Thyroid gland (tissue), 4 donors: ENCODE data around the gene ALOXE3. TPM values are rescaled to one million over a fixed set of nuclear protein-coding genes. Genes with fewer than 3 reads are reported as not detected.
"Not testable (repeated sequence)": the region's sequence is repeated elsewhere in the genome, so short reads cannot be mapped to it uniquely, and the experiment has no call there.

Experiments used
- DNase-seq, 2 donors: peaks; one replicate each; pipeline ENCODE4 v3.0.0-alpha.2; 2019
- H3K27ac ChIP-seq, 3 donors: fragments of 200-600 bp; sonication (generic); 1 replicate in 2 of 3; 2 replicates in 1 of 3; pipeline ENCODE4 v1.5.1; 2016 to 2019; ENCODE audit warnings: mild to moderate bottlenecking in 1 of 3, moderate library complexity in 1 of 3
- H3K27me3 ChIP-seq: fragments of 200-600 bp; sonication (generic); one replicate; pipeline ENCODE4 v1.5.1; 2019
- H3K36me3 ChIP-seq, 2 donors: fragments of 200-600 bp; sonication (generic); one replicate each; pipeline ENCODE4 v1.5.1; 2016 to 2019
- H3K4me1 ChIP-seq, 2 donors: fragments of 200-600 bp; sonication (generic); one replicate each; pipeline ENCODE4 v1.5.1; 2017 to 2019
- H3K4me3 ChIP-seq, 3 donors: fragments of 200-600 bp; sonication (generic); replicated peaks in 1 of 3; 1 replicate in 2 of 3; 2 replicates in 1 of 3; pipeline ENCODE4 v1.5.1; 2016; ENCODE audit warnings: mild to moderate bottlenecking in 1 of 3
- H3K9me3 ChIP-seq: fragments of 200-600 bp; sonication (generic); one replicate; pipeline ENCODE4 v1.5.1; 2017
- POLR2A ChIP-seq, 2 donors: fragments of 450-650 bp; IDR thresholded peaks; one replicate each; pipeline ENCODE4 v1.6.1; 2017; ENCODE audit warnings: antibody characterized with exemption in 2 of 2, mild to moderate bottlenecking in 2 of 2, moderate library complexity in 1 of 2
- WGBS, 2 donors: methylation state at CpG; one replicate each; pipeline ENCODE4 v1.1.5; 2017; 5-methylcytosine and 5-hydroxymethylcytosine counted together
- intact Hi-C: fragments of 100-400 bp; cut with DNase I; formaldehyde crosslinking; loops from one replicate; pipeline ENCODE4 v1.15.1; 2023
- total RNA-seq, 4 donors: library from RNA; depleted of rRNA; stranded (reverse); fragments of >200 nt; gene quantifications; one replicate each; pipeline ENCODE4 v1.2.3, GENCODE V29; 2016
- TF ChIP-seq, protein P1 (sequence below), 6 experiments: fragments of 200-600 bp in 3 of 6; fragments of 450-650 bp in 3 of 6; sonication (generic) in 3 of 6; IDR thresholded peaks; one replicate each; pipeline ENCODE4 v1.5.1; 2016 to 2019; ENCODE audit warnings: antibody characterized with exemption in 6 of 6, mild to moderate bottlenecking in 2 of 6, inconsistent platforms in 1 of 6, moderate library complexity in 1 of 6

The ALOXE3 gene
- total RNA-seq, 4 donors from 2014 or later: not detected

DNA sequence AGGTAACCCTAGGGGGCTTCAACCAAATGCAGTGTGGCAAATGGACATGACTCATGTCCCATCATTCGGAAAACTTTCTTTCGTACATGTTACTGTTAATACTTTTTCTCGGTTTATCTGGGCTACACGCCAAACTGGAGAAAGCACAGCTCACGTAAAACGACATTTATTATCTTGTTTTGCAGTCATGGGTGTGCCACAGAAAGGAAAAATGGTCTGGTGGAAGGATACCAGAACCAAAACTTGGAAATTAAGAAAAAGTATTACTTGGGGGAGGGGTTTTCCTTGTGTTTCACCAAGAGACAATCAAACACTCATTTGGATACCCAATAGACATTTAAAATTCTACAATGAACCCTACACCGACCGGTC lies 55.9 kb downstream of the ALOXE3 start:
- 13 to 15% methylated on average over 8 of the region's 8 CpGs for WGBS, 2 donors
- Histone ChIP-seq H3K27ac (no peak overlapping the region), H3K27me3 (peaks cover 24% of the 10 kb centered on the region), H3K4me1 (no peaks in the 10 kb centered on the region), H3K9me3 (no peaks in the 10 kb centered on the region), H3K4me3 (no peak overlapping the region), H3K36me3 (no peaks in the 10 kb centered on the region)
- DNase-seq: no peak
- no peak for TF ChIP-seq POLR2A (IDR thresholded peaks at IDR 0.05)
- TF ChIP-seq, protein P1, sequence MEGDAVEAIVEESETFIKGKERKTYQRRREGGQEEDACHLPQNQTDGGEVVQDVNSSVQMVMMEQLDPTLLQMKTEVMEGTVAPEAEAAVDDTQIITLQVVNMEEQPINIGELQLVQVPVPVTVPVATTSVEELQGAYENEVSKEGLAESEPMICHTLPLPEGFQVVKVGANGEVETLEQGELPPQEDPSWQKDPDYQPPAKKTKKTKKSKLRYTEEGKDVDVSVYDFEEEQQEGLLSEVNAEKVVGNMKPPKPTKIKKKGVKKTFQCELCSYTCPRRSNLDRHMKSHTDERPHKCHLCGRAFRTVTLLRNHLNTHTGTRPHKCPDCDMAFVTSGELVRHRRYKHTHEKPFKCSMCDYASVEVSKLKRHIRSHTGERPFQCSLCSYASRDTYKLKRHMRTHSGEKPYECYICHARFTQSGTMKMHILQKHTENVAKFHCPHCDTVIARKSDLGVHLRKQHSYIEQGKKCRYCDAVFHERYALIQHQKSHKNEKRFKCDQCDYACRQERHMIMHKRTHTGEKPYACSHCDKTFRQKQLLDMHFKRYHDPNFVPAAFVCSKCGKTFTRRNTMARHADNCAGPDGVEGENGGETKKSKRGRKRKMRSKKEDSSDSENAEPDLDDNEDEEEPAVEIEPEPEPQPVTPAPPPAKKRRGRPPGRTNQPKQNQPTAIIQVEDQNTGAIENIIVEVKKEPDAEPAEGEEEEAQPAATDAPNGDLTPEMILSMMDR (IDR thresholded peaks at IDR 0.05): no peak
- intact Hi-C loops: loop anchor here (5.0 kb wide), 1 partner anchor 55 kb away; the partner anchor contains the start of gene ALOXE3

GRCh38 chr17:8061851-8062250 lies 56.5 kb downstream of the ALOXE3 start:
- H3K27me3 ChIP-seq: peaks cover 24% of the 10 kb centered on the region
- WGBS, 2 donors: 45% methylated on average over 8 of the region's 8 CpGs
- intact Hi-C loops: loop anchor here (5.0 kb wide), 1 partner anchor 55 kb away; the partner anchor contains the start of gene ALOXE3

DNA sequence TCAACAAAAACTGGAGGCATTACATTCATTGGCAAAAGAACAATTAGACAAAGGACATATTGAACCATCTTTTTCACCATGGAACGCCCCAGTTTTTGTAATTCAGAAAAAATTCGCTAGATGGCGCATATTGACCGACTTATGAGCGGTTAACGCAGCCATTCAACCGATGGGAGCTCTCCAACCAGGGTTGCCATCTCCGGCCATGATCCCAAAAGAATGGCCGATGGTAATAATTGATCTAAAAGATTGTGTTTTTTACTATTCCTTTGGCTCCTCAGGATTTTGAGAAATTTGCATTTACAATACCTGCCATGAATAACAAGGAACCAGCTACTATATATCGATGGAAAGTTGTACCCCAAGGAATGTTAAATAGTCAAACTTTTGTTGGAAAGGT lies 58.0 kb downstream of the ALOXE3 start:
- no peak overlapping the region for H3K4me3 ChIP-seq
- DNase-seq: peak; percentile 51 to 53
- intact Hi-C loops: loop anchor here (5.0 kb wide), 1 partner anchor 57 kb away; the partner anchor contains the start of gene ALOXE3
- no peaks in the 10 kb centered on the region for H3K36me3 ChIP-seq
- no peak overlapping the region for H3K27ac ChIP-seq
- peaks cover 24% of the 10 kb centered on the region for H3K27me3 ChIP-seq
- no peak for TF ChIP-seq POLR2A (IDR thresholded peaks at IDR 0.05)
- TF ChIP-seq, protein P1 (IDR thresholded peaks at IDR 0.05): peak; percentile 62 to 81 (median 68)
- H3K4me1 ChIP-seq: peaks cover 0 to 9% of the 10 kb centered on the region in 2 donors
- WGBS, 2 donors: 6 to 7% methylated on average over 10 of the region's 10 CpGs
- no peaks in the 10 kb centered on the region for H3K9me3 ChIP-seq

More at GRCh38 chr17:8061851-8062250, 56.5 kb downstream of the ALOXE3 start:
- DNase-seq, H3K9me3 ChIP-seq, H3K27ac ChIP-seq, H3K4me1 ChIP-seq, H3K4me3 ChIP-seq, H3K36me3 ChIP-seq: not testable (repeated sequence)

DNA sequence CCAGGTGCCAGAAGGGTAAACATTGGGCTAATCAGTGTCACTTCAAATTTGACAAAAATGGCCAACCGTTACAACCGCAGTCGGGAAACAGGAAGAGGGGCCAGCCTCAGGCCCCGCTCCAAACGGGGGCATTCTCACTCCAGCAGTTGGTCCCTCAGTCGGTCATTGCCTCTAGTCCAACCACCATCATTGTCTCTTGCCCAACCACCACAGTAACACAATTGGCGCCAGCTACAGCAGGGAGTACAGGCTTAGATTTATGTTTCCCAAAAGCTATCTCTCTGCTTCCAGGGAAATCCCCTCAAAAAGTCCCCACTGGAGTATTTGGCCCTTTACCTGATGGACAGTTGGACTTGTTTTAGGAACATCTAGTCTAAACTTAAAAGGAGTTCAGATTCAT lies 59.2 kb downstream of the ALOXE3 start:
- Histone ChIP-seq H3K9me3 (no peaks in the 10 kb centered on the region), H3K4me1 (peaks cover 0 to 9% of the 10 kb centered on the region in 2 donors), H3K27ac (no peak overlapping the region), H3K4me3 (no peak overlapping the region), H3K36me3 (no peaks in the 10 kb centered on the region), H3K27me3 (peaks cover 24% of the 10 kb centered on the region)
- no peak for DNase-seq
- WGBS, 2 donors: 23 to 44% methylated on average over 7 of the region's 7 CpGs
- intact Hi-C loops: no loop called here
- TF ChIP-seq, protein P1 (IDR thresholded peaks at IDR 0.05): no peak
- TF ChIP-seq POLR2A (IDR thresholded peaks at IDR 0.05): no peak

DNA sequence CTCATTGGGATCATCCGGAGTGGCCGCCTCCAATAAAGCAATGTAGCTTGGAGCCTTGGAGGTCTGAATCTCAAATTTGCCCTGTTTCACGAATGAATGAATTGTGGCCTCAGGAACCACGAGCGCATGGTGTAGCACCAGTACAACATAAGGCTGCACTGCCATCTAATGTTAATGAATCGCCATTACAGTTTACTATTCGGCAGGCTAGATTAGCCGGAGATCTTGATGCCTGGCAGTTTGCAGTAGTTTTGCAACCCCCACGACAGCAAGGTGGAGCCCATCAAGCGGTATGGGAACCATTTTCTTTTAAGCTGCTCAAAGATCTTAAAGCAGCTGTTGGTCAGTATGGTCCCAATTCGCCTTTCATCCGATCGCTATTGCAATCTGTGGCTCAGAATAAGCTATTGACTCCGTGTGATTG lies 60.6 kb downstream of the ALOXE3 start:
- peaks cover 18% of the 10 kb centered on the region for H3K27me3 ChIP-seq
- peak; percentile 41 to 49 for DNase-seq
- H3K4me1 ChIP-seq: peaks cover 0 to 9% of the 10 kb centered on the region in 2 donors
- no peak for TF ChIP-seq POLR2A (IDR thresholded peaks at IDR 0.05)
- TF ChIP-seq, protein P1 (IDR thresholded peaks at IDR 0.05): peak; percentile 45 to 87 (median 80)
- no peaks in the 10 kb centered on the region for H3K36me3 ChIP-seq
- no peak overlapping the region for H3K27ac ChIP-seq
- 5 to 9% methylated on average over 13 to 14 of the region's 14 CpGs for WGBS, 2 donors
- intact Hi-C loops: no loop called here
- no peak overlapping the region for H3K4me3 ChIP-seq
- H3K9me3 ChIP-seq: no peaks in the 10 kb centered on the region
